Esophagus squamous epithelium (tissue), 5 donors: ENCODE results near the gene LIN28B. TPM values are rescaled to one million over a fixed set of nuclear protein-coding genes. Genes with fewer than 3 reads are reported as not detected.
"Not testable (repeated sequence)": the region's sequence is repeated elsewhere in the genome, so short reads cannot be mapped to it uniquely, and the experiment has no call there.

ENCODE experiments used
- DNase-seq: peaks from one replicate; lab custom pipeline; 2025; lab: John Stamatoyannopoulos, UW
- H3K27ac ChIP-seq, 4 donors: fragments of 200-600 bp; sonication (generic); one replicate each; pipeline ENCODE4 v1.5.1; 2016 to 2019; ENCODE audit warnings: mild to moderate bottlenecking in 1 of 4
- H3K27me3 ChIP-seq, 4 donors: fragments of 200-600 bp; sonication (generic); 1 replicate in 3 of 4; 2 replicates in 1 of 4; pipeline versions ENCODE4 v1.5.1 to v1.6.0; 2017 to 2021; ENCODE audit warnings: antibody characterized with exemption in 1 of 4
- H3K36me3 ChIP-seq, 3 donors: fragments of 200-600 bp; sonication (generic); one replicate each; pipeline ENCODE4 v1.5.1; 2016 to 2019
- H3K4me1 ChIP-seq, 3 donors: fragments of 200-600 bp; sonication (generic); one replicate each; pipeline ENCODE4 v1.5.1; 2017 to 2019
- H3K4me3 ChIP-seq, 4 donors: fragments of 200-600 bp; sonication (generic); 1 replicate in 3 of 4; 2 replicates in 1 of 4; pipeline ENCODE4 v1.5.1; 2016 to 2019; ENCODE audit warnings: mild to moderate bottlenecking in 2 of 4, moderate library complexity in 1 of 4
- H3K9me3 ChIP-seq, 3 donors: fragments of 200-600 bp; sonication (generic); one replicate each; pipeline ENCODE4 v1.5.1; 2016 to 2019
- CTCF ChIP-seq, 6 experiments: fragments of 450-650 bp in 4 of 6; fragments of 200-600 bp in 2 of 6; sonication (generic) in 2 of 6; IDR thresholded peaks; one replicate each; pipeline ENCODE4 v1.5.1; 2016 to 2019; ENCODE audit warnings: antibody characterized with exemption in 6 of 6, mild to moderate bottlenecking in 4 of 6, moderate library complexity in 4 of 6
- POLR2A ChIP-seq, 4 donors: fragments of 450-650 bp; IDR thresholded peaks; one replicate each; pipeline ENCODE4 v1.6.1; 2017; ENCODE audit warnings: antibody characterized with exemption in 4 of 4, mild to moderate bottlenecking in 4 of 4, moderate library complexity in 3 of 4
- WGBS, 2 donors: methylation state at CpG; one replicate each; pipeline ENCODE4 v1.1.5; 2018; 5-methylcytosine and 5-hydroxymethylcytosine counted together
- intact Hi-C: fragments of 100-400 bp; cut with DNase I; formaldehyde crosslinking; loops from one replicate; pipeline ENCODE4 v1.15.0; 2022
- total RNA-seq, 4 donors: library from RNA; depleted of rRNA; stranded (reverse); fragments of >200 nt; gene quantifications; one replicate each; pipeline ENCODE4 v1.1.0, GENCODE V29; 2016
- donor health status: DM: yes; HTN: yes; CAD: no.

Gene LIN28B
- total RNA-seq, 4 donors from 2014 or later: not detected

- 62 to 80% methylated on average over 3 of the region's 3 CpGs for WGBS, 2 donors
- no peak for TF ChIP-seq POLR2A (IDR thresholded peaks at IDR 0.05)
- no peak for TF ChIP-seq CTCF (IDR thresholded peaks at IDR 0.05)
- intact Hi-C loops: no loop called here
Measured at GRCh38 chr6:104986625-104987024, 29.7 kb downstream of the LIN28B start.

GRCh38 chr6:104987218-104987617 lies 30.3 kb downstream of the LIN28B start:
- H3K27me3 ChIP-seq: no peaks in the 10 kb centered on the region
- no peak for DNase-seq
- no peak overlapping the region for H3K4me3 ChIP-seq
- TF ChIP-seq CTCF (IDR thresholded peaks at IDR 0.05) (no peak), POLR2A (IDR thresholded peaks at IDR 0.05) (no peak)
- no peak overlapping the region for H3K27ac ChIP-seq
- no peaks in the 10 kb centered on the region for H3K9me3 ChIP-seq
- no peaks in the 10 kb centered on the region for H3K4me1 ChIP-seq
- 85 to 94% methylated on average over 3 of the region's 3 CpGs for WGBS, 2 donors
- intact Hi-C loops: no loop called here
- no peaks in the 10 kb centered on the region for H3K36me3 ChIP-seq

More at GRCh38 chr6:104986625-104987024, 29.7 kb downstream of the LIN28B start:
- Histone ChIP-seq H3K36me3 (no peaks in the 10 kb centered on the region), H3K4me1 (no peaks in the 10 kb centered on the region), H3K9me3 (no peaks in the 10 kb centered on the region), H3K4me3 (no peak overlapping the region), H3K27ac (no peak overlapping the region), H3K27me3 (no peaks in the 10 kb centered on the region)
- no peak for DNase-seq

GRCh38 chr6:104990085-104990484 lies 33.2 kb downstream of the LIN28B start:
- Histone ChIP-seq H3K9me3 (no peaks in the 10 kb centered on the region), H3K4me1 (no peaks in the 10 kb centered on the region), H3K36me3 (no peaks in the 10 kb centered on the region), H3K4me3 (no peak overlapping the region), H3K27me3 (no peaks in the 10 kb centered on the region), H3K27ac (no peak overlapping the region)
- TF ChIP-seq POLR2A (IDR thresholded peaks at IDR 0.05): no peak
- no peak for TF ChIP-seq CTCF (IDR thresholded peaks at IDR 0.05)
- 79 to 95% methylated on average over 1 of the region's 1 CpG for WGBS, 2 donors
- no peak for DNase-seq
- intact Hi-C loops: no loop called here

DNA sequence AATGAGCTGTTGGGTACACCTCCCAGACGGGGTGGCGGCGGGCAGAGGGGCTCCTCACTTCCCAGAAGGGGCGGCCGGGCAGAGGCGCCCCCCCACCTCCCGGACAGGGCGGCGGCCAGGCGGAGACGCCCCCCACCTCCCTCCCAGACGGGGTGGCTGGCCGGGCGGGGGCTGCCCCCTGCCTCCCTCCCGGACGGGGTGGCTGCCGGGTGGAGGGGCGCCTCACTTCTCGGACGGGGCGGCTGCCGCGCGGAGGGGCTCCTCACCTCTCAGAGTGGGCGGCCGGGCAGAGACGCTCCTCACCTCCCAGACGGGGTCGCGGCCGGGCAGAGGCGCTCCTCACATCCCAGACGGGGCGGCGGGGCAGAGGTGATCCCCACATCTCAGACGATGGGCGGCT lies 34.2 kb downstream of the LIN28B start:
- H3K4me1 ChIP-seq, H3K27me3 ChIP-seq, DNase-seq, H3K36me3 ChIP-seq, H3K4me3 ChIP-seq, H3K9me3 ChIP-seq, intact Hi-C loops, H3K27ac ChIP-seq: not testable (repeated sequence)
- no CpG with 5 or more reads among the region's 37 CpGs for WGBS, 2 donors

DNA sequence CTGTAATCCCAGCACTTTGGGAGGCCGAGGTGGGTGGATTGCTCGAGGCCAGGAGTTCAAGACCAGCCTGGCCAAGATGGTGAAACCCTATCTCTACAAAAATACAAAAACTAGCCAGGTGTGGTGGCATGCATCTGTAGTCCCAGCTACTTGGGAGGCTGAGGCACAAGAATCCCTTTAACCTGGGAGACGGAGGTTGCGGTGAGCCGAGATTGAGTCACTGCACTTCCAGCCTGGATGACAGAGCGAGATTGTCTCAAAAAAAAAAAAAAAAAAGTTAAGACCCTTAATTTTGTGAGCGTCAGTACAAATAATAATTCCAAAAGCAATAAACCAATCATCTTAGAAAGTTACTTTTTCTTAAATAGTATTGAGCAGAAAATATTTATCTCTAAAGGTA lies 36.7 kb downstream of the LIN28B start:
- not testable (repeated sequence) for H3K27ac ChIP-seq

DNA sequence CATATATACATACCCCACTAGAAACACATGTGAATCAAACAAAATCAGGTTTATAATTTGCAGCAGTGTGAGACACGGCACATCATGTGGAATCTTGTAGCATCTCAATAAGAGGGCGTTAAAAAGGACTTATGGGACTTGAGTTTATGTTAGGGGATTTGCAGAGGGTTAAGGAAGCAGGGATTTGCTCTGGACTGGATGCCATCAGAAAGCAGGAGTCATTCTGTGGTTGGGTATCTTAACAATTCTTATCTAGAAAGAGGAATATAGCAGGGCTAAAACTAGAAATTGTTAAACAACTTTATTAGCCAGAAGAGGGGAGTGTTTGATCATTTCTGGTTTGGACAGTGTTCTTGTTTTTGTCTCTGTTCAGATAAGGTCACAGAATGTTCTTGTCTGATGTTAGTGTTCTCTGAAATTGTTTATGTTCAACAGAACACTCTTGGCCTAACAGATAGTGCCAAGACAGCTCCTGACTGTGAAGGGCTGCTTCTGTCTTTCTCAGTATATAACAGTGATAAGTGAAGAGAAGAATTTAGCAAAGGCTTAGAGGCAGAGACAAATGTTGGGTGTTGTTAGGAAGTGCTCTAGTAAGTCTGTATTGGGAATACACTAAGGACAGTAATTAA lies 39.2 kb downstream of the LIN28B start:
- Histone ChIP-seq H3K4me3 (no peak overlapping the region), H3K27ac (peak overlapping the region in 3 of 4 donors; percentile 26 to 67 (median 66)), H3K36me3 (no peaks in the 10 kb centered on the region), H3K4me1 (peaks cover 0 to 3% (median 0%) of the 10 kb centered on the region in 3 donors), H3K9me3 (no peaks in the 10 kb centered on the region), H3K27me3 (no peaks in the 10 kb centered on the region)
- 67 to 79% methylated on average over 2 of the region's 2 CpGs for WGBS, 2 donors
- intact Hi-C loops: no loop called here
- no peak for DNase-seq
- TF ChIP-seq POLR2A (IDR thresholded peaks at IDR 0.05) (no peak), CTCF (IDR thresholded peaks at IDR 0.05) (peak in 2 of 6 experiments; percentile 9 to 11)

More for the DNA sequence above, 36.7 kb downstream of the LIN28B start:
- H3K36me3 ChIP-seq, H3K4me1 ChIP-seq, intact Hi-C loops, H3K4me3 ChIP-seq, DNase-seq, H3K27me3 ChIP-seq, H3K9me3 ChIP-seq: not testable (repeated sequence)
- 83 to 84% methylated on average over 7 of the region's 7 CpGs for WGBS, 2 donors
